ENCODE measurements around the gene TMEM170B.
"Not testable (repeated sequence)": the region's sequence is repeated elsewhere in the genome, so short reads cannot be mapped to it uniquely, and the experiment has no call there.

DNA sequence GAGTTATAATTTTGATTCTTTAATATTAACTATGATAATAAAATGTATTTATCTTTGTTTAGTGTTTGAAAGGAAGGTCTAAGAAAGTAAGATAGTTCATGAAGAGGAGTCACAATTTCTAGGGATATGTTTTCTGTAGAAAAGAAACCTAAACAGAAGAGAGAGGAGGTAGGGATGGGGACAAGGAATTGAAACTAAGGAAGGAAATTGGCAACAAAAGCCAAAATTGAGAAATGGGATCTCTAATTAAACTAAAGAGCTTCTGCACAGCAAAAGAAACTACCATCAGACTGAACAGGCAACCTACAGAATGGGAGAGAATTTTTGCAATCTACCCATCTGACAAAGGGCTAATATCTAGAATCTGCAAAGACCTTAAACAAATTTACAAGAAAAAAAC lies 10.3 kb downstream of the TMEM170B start:
- TF ChIP-seq, protein P1, sequence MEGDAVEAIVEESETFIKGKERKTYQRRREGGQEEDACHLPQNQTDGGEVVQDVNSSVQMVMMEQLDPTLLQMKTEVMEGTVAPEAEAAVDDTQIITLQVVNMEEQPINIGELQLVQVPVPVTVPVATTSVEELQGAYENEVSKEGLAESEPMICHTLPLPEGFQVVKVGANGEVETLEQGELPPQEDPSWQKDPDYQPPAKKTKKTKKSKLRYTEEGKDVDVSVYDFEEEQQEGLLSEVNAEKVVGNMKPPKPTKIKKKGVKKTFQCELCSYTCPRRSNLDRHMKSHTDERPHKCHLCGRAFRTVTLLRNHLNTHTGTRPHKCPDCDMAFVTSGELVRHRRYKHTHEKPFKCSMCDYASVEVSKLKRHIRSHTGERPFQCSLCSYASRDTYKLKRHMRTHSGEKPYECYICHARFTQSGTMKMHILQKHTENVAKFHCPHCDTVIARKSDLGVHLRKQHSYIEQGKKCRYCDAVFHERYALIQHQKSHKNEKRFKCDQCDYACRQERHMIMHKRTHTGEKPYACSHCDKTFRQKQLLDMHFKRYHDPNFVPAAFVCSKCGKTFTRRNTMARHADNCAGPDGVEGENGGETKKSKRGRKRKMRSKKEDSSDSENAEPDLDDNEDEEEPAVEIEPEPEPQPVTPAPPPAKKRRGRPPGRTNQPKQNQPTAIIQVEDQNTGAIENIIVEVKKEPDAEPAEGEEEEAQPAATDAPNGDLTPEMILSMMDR (IDR thresholded peaks at IDR 0.05; ENCODE audit: borderline replicate concordance, extremely low read depth, low read length, poor library complexity, severe bottlenecking): not testable (repeated sequence)
- not testable (repeated sequence) for TF ChIP-seq EZH2 (IDR thresholded peaks at IDR 0.05; ENCODE audit: borderline replicate concordance, low read depth, low read length, severe bottlenecking)

Measured in DND-41 (cell line).